Gastrocnemius medialis (tissue), 4 donors: ENCODE results near the gene FRMD3. TPM values are rescaled to one million over a fixed set of nuclear protein-coding genes. Genes with fewer than 3 reads are reported as not detected.

Source experiments
- ATAC-seq, 2 donors: fragments of 150-250 bp; one replicate each; pipeline ENCODE4 v1.9.1; 2016
- DNase-seq, 2 donors: peaks; one replicate each; pipeline ENCODE4 v3.0.0-alpha.2; 2019
- H3K27ac ChIP-seq, 4 donors: fragments of 200-600 bp; sonication (generic); 1 replicate in 1 of 4; 2 replicates in 3 of 4; pipeline ENCODE4 v1.5.1; 2016 to 2018; ENCODE audit warnings: mild to moderate bottlenecking in 2 of 4, moderate library complexity in 1 of 4
- H3K27me3 ChIP-seq, 3 donors: fragments of 200-600 bp; sonication (generic) in 2 of 3; 1 replicate in 1 of 3; 2 replicates in 2 of 3; pipeline versions ENCODE4 v1.5.1 to v1.6.0; 2016 to 2019; ENCODE audit warnings: mild to moderate bottlenecking in 1 of 3, moderate library complexity in 1 of 3
- H3K36me3 ChIP-seq, 2 donors: fragments of 200-600 bp; sonication (generic) in 1 of 2; one replicate each; pipeline ENCODE4 v1.5.1; 2017 to 2018
- H3K4me1 ChIP-seq, 2 donors: fragments of 200-600 bp; sonication (generic) in 1 of 2; one replicate each; pipeline ENCODE4 v1.5.1; 2016 to 2017; ENCODE audit warnings: mild to moderate bottlenecking in 2 of 2
- H3K4me3 ChIP-seq, 4 donors: fragments of 200-600 bp; sonication (generic) in 3 of 4; 1 replicate in 1 of 4; 2 replicates in 3 of 4; pipeline ENCODE4 v1.5.1; 2016 to 2019; ENCODE audit warnings: mild to moderate bottlenecking in 2 of 4
- H3K9me3 ChIP-seq, 3 donors: fragments of 200-600 bp; sonication (generic) in 2 of 3; 1 replicate in 1 of 3; 2 replicates in 2 of 3; pipeline ENCODE4 v1.5.1; 2016 to 2019
- CTCF ChIP-seq, 5 experiments: fragments of 450-650 bp in 3 of 5; fragments of 200-600 bp in 2 of 5; sonication (generic) in 2 of 5; IDR thresholded peaks in 4 of 5; conservative IDR thresholded peaks in 1 of 5; 1 replicate in 4 of 5; 2 replicates in 1 of 5; pipeline ENCODE4 v1.5.1; 2016 to 2019; ENCODE audit warnings: antibody characterized with exemption in 5 of 5, mild to moderate bottlenecking in 3 of 5, moderate library complexity in 3 of 5
- POLR2A ChIP-seq, 2 donors: fragments of 450-650 bp; IDR thresholded peaks; one replicate each; pipeline ENCODE4 v1.6.1; 2017; ENCODE audit warnings: antibody characterized with exemption in 2 of 2, mild to moderate bottlenecking in 2 of 2, moderate library complexity in 2 of 2
- in situ Hi-C, 4 donors: fragments of 200-750 bp; cut with MboI; loops; one replicate each; pipeline versions ENCODE4 v1.15.0 to v1.8.0; 2017; ENCODE audit warnings: low sequenced_read_pairs in 4 of 4
- intact Hi-C: fragments of 100-400 bp; cut with DNase I; formaldehyde crosslinking; loops from one replicate; pipeline ENCODE4 v1.15.1; 2023; ENCODE audit warnings: low total_unique reads
- total RNA-seq, 4 donors: library from RNA; depleted of rRNA; stranded (reverse); fragments of >200 nt; gene quantifications; one replicate each; pipeline versions ENCODE4 v1.1.0 to v1.2.3, GENCODE V29; 2016

The FRMD3 gene
- total RNA-seq, 4 donors from 2014 or later, result 62.3 to 120 (median 94.6) TPM

GRCh38 chr9:83280268-83280667, 257.9 kb downstream of the FRMD3 start:
- Histone ChIP-seq H3K27me3 (no peaks in the 10 kb centered on the region), H3K27ac (peak overlapping the region in 3 of 4 donors; percentile 50 to 80 (median 74)), H3K4me1 (peaks cover 14 to 28% of the 10 kb centered on the region in 2 donors), H3K9me3 (no peaks in the 10 kb centered on the region), H3K36me3 (no peaks in the 10 kb centered on the region), H3K4me3 (no peak overlapping the region)
- in situ Hi-C loops, result no loop called here
- DNase-seq (peak; percentile 59 to 65), ATAC-seq (peak; percentile 85 to 94)
- no peak for TF ChIP-seq POLR2A (IDR thresholded peaks at IDR 0.05)
- no peak for TF ChIP-seq CTCF (IDR thresholded peaks at IDR 0.05 in 4 of 5, conservative IDR thresholded peaks at IDR 0.05 in 1 of 5)
- intact Hi-C loops, result no loop called here

GRCh38 chr9:83274787-83275186, 263.4 kb downstream of the FRMD3 start:
- no peak for TF ChIP-seq CTCF (IDR thresholded peaks at IDR 0.05 in 4 of 5, conservative IDR thresholded peaks at IDR 0.05 in 1 of 5)
- TF ChIP-seq POLR2A (IDR thresholded peaks at IDR 0.05), result no peak
- Histone ChIP-seq H3K4me3 (no peak overlapping the region), H3K9me3 (no peaks in the 10 kb centered on the region), H3K27ac (no peak overlapping the region), H3K36me3 (no peaks in the 10 kb centered on the region), H3K4me1 (peaks cover 0 to 8% of the 10 kb centered on the region in 2 donors), H3K27me3 (no peaks in the 10 kb centered on the region)
- DNase-seq (no peak), ATAC-seq (no peak)
- in situ Hi-C loops (no loop called here), intact Hi-C loops (no loop called here)

- no peak for DNase-seq
- H3K27me3 ChIP-seq, result no peaks in the 10 kb centered on the region
- no peak overlapping the region for H3K4me3 ChIP-seq
- H3K36me3 ChIP-seq, result no peaks in the 10 kb centered on the region
- ATAC-seq, result no peak
- H3K4me1 ChIP-seq, result peaks cover 11 to 21% of the 10 kb centered on the region in 2 donors
- intact Hi-C loops (no loop called here), in situ Hi-C loops (no loop called here)
- no peak for TF ChIP-seq POLR2A (IDR thresholded peaks at IDR 0.05)
- TF ChIP-seq CTCF (IDR thresholded peaks at IDR 0.05 in 4 of 5, conservative IDR thresholded peaks at IDR 0.05 in 1 of 5), result no peak
- H3K27ac ChIP-seq, result no peak overlapping the region
- no peaks in the 10 kb centered on the region for H3K9me3 ChIP-seq
These were observed 266.5 kb downstream of the FRMD3 start for GRCh38 chr9:83271665-83272071.

GRCh38 chr9:83270116-83270515, 268.1 kb downstream of the FRMD3 start:
- H3K4me1 ChIP-seq, result peaks cover 25% of the 10 kb centered on the region in 2 donors
- TF ChIP-seq CTCF (IDR thresholded peaks at IDR 0.05 in 4 of 5, conservative IDR thresholded peaks at IDR 0.05 in 1 of 5), result no peak
- no peak for TF ChIP-seq POLR2A (IDR thresholded peaks at IDR 0.05)
- no peak for ATAC-seq
- H3K4me3 ChIP-seq, result no peak overlapping the region
- DNase-seq, result no peak
- no peaks in the 10 kb centered on the region for H3K27me3 ChIP-seq
- no peaks in the 10 kb centered on the region for H3K9me3 ChIP-seq
- intact Hi-C loops (no loop called here), in situ Hi-C loops (no loop called here)
- peak overlapping the region in 1 of 4 donors; percentile 64 for H3K27ac ChIP-seq
- no peaks in the 10 kb centered on the region for H3K36me3 ChIP-seq

GRCh38 chr9:83267741-83268140, 270.5 kb downstream of the FRMD3 start:
- intact Hi-C loops (no loop called here), in situ Hi-C loops (no loop called here)
- H3K4me1 ChIP-seq, result peaks cover 35 to 41% of the 10 kb centered on the region in 2 donors
- no peak for DNase-seq
- H3K36me3 ChIP-seq, result peaks cover 0 to under 1% of the 10 kb centered on the region in 2 donors
- no peak for TF ChIP-seq CTCF (IDR thresholded peaks at IDR 0.05 in 4 of 5, conservative IDR thresholded peaks at IDR 0.05 in 1 of 5)
- TF ChIP-seq POLR2A (IDR thresholded peaks at IDR 0.05), result no peak
- no peaks in the 10 kb centered on the region for H3K9me3 ChIP-seq
- H3K27me3 ChIP-seq, result no peaks in the 10 kb centered on the region
- no peak overlapping the region for H3K4me3 ChIP-seq
- no peak for ATAC-seq
- peak overlapping the region; percentile 80 to 89 (median 86) for H3K27ac ChIP-seq
